Prostate gland (tissue), 2 donors: ENCODE data around the gene TFEB. TPM values are rescaled to one million over a fixed set of nuclear protein-coding genes. Genes with fewer than 3 reads are reported as not detected.

Experiments used
- DNase-seq: peaks from one replicate; pipeline ENCODE4 v3.0.0-alpha.2; 2019; ENCODE audit warnings: low spot score
- H3K27ac ChIP-seq, 2 donors: fragments of 200-600 bp; sonication (generic); 2 replicates each; pipeline ENCODE4 v1.5.1; 2017 to 2019
- H3K27me3 ChIP-seq: fragments of 200-600 bp; sonication (generic); replicated peaks from 2 replicates; pipeline ENCODE4 v1.5.1; 2019; ENCODE audit not compliant: insufficient read depth
- H3K36me3 ChIP-seq, 2 donors: fragments of 200-600 bp; sonication (generic); 1 replicate in 1 of 2; 2 replicates in 1 of 2; pipeline versions ENCODE4 v1.5.1 to v1.8.1; 2017 to 2019
- H3K4me1 ChIP-seq: fragments of 200-600 bp; sonication (generic); replicated peaks from 2 replicates; pipeline ENCODE4 v1.5.1; 2019
- H3K4me3 ChIP-seq, 2 donors: fragments of 200-600 bp; sonication (generic); 2 replicates each; pipeline ENCODE4 v1.5.1; 2017 to 2019
- H3K9me3 ChIP-seq: fragments of 200-600 bp; sonication (generic); 2 replicates; pipeline ENCODE4 v1.5.1; 2017
- POLR2A ChIP-seq: fragments of 450-650 bp; IDR thresholded peaks from one replicate; pipeline ENCODE4 v1.6.1; 2016; ENCODE audit warnings: antibody characterized with exemption, mild to moderate bottlenecking
- POLR2AphosphoS5 ChIP-seq: sonication (generic); formaldehyde crosslinking; IDR thresholded peaks from one replicate; pipeline ENCODE4 v1.6.1; 2017; ENCODE audit warnings: antibody characterized with exemption
- WGBS: methylation state at CpG from one replicate; pipeline ENCODE4 v1.1.5; 2018; 5-methylcytosine and 5-hydroxymethylcytosine counted together
- intact Hi-C: fragments of 100-400 bp; cut with DNase I; formaldehyde crosslinking; loops from one replicate; pipeline ENCODE4 v1.14.2; 2022
- total RNA-seq, 2 donors: library from RNA; depleted of rRNA; stranded (reverse); fragments of >200 nt; gene quantifications; one replicate each; pipeline ENCODE4 v1.1.0, GENCODE V29; 2016
- TF ChIP-seq, protein P1 (sequence below), 4 experiments: fragments of 200-600 bp in 2 of 4; fragments of 450-650 bp in 2 of 4; sonication (generic) in 2 of 4; IDR thresholded peaks; 1 replicate in 3 of 4; 2 replicates in 1 of 4; pipeline ENCODE4 v1.5.1; 2016 to 2019; ENCODE audit warnings: antibody characterized with exemption in 4 of 4, mild to moderate bottlenecking in 2 of 4, moderate library complexity in 2 of 4

TFEB gene
- total RNA-seq, 2 donors from 2014 or later = 28.4 to 31.2 TPM

DNA sequence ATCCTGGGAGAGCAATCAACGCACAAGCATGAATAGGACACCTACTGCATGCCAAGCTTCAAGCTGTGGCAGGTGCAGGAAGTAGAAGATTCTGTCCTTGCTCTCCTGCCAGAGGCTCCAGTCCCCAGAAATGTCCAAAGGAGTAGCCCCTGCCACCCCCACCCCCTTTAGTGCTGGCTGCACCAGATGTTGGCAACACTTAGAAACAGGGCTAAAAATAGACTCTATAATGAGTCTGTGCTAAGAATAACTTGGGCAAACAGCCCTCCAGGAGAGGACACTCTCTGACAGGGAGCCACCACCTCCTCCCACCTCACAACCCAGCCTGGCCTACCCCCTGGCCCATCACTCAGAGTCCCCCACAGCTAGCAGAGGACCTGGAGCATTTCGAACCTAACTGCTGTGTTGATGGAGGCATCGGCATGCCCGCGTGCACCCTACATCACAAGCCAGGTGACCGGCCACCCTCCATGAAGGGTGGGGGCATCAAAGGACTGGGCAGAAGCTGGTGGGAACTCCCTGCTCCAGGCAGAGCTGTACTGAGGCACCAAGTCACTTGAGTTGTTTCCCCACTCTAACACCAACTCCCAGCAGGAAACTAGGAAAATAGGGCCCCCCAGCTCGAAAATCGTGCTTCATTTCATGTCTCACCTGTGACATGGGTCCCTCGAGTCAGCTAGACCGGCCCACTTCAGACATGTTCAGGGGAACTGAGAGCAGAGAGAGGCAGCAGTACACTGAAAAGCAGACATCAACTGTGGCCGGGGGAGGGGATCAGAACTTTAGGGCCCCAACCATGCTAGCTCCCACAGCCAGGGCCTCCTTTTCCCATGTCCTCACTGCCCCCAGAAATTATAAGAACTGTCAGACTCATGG lies 18.7 kb downstream of the TFEB start:
- intact Hi-C loops = no loop called here
- 84% methylated on average over 11 of the region's 11 CpGs for WGBS
- no peak for TF ChIP-seq POLR2A
- TF ChIP-seq POLR2AphosphoS5 = no peak
- TF ChIP-seq, protein P1, sequence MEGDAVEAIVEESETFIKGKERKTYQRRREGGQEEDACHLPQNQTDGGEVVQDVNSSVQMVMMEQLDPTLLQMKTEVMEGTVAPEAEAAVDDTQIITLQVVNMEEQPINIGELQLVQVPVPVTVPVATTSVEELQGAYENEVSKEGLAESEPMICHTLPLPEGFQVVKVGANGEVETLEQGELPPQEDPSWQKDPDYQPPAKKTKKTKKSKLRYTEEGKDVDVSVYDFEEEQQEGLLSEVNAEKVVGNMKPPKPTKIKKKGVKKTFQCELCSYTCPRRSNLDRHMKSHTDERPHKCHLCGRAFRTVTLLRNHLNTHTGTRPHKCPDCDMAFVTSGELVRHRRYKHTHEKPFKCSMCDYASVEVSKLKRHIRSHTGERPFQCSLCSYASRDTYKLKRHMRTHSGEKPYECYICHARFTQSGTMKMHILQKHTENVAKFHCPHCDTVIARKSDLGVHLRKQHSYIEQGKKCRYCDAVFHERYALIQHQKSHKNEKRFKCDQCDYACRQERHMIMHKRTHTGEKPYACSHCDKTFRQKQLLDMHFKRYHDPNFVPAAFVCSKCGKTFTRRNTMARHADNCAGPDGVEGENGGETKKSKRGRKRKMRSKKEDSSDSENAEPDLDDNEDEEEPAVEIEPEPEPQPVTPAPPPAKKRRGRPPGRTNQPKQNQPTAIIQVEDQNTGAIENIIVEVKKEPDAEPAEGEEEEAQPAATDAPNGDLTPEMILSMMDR (IDR thresholded peaks at IDR 0.05) = no peak
- Histone ChIP-seq H3K27ac (no peak overlapping the region), H3K9me3 (no peaks in the 10 kb centered on the region), H3K36me3 (no peaks in the 10 kb centered on the region), H3K4me1 (peaks cover 46% of the 10 kb centered on the region), H3K4me3 (no peak overlapping the region), H3K27me3 (no peaks in the 10 kb centered on the region)
- no peak for DNase-seq

DNA sequence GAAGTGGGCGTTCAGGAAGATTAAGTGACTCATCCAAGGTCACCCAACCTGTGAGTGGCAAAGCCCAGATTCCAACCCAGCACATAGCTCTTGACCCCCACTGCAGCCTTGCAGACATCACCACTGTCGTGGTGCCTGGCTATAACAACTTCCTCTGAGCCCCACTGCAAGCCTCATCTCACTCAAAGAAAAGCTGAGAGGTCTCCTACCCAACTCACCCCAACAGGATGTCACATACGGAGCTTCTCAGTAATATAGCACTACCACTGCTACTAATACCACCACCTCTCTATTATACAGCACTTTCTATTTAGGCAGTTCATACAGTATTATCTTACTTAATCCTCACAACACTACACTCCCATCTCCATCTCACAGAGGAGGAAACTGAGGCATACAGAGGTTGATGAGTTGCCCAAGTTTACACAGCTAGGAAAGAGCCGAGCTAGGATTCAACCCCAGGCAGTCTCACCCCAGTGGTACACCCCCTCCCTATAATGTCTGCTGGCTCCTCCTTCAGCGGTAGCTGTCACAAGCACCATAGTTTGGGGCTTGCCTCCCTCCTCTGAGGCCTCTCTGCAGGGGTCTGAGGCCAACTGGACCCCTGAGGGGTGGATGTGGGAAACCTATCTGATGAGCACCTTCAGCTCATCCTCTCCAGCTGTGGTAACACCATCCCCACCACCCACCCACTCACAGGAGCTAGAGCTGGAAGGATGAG lies 19.5 kb downstream of the TFEB start:
- Histone ChIP-seq H3K9me3 (no peaks in the 10 kb centered on the region), H3K4me1 (peaks cover 49% of the 10 kb centered on the region), H3K27ac (no peak overlapping the region), H3K36me3 (no peaks in the 10 kb centered on the region), H3K27me3 (no peaks in the 10 kb centered on the region), H3K4me3 (no peak overlapping the region)
- WGBS = 89% methylated on average over 5 of the region's 5 CpGs
- TF ChIP-seq, protein P1 (IDR thresholded peaks at IDR 0.05) = no peak
- no peak for TF ChIP-seq POLR2AphosphoS5
- no peak for TF ChIP-seq POLR2A
- no peak for DNase-seq
- intact Hi-C loops = no loop called here

DNA sequence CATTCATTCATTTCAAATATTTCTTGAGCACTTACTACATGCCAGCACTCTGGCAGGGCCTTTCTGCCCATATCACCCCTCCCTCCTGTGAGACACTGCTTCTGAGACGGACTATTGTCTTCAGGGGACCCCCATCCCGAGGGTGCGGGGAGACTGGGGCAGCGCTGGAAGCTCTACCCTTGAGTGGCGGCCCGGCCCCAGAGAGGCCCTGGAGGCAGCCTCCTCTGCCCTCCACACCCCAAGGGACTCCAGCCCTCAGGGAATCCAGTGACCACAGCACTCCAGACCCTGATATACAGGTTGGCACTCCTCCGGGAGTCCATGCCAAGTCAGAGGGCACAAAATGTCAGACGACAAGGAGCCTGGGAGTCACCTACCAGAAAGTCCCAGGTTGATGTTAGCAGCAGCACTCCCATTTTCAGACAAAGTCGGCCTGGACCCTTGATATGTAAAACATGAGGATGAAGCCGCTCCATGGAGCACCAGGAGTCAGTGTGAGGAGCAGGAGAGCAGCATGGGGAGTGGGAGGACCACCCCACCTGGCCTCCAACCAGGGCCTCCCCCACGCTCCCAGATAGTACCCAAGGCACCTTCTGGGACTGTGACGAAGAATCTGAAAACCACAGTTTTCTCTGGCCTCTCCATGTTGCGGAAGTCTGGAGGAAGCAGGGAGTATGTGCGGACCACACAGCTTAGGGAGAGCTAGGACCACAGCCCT lies 20.7 kb downstream of the TFEB start:
- DNase-seq = no peak
- WGBS = 89% methylated on average over 14 of the region's 14 CpGs
- no peak for TF ChIP-seq POLR2A
- TF ChIP-seq POLR2AphosphoS5 = no peak
- TF ChIP-seq, protein P1 (IDR thresholded peaks at IDR 0.05) = no peak

DNA sequence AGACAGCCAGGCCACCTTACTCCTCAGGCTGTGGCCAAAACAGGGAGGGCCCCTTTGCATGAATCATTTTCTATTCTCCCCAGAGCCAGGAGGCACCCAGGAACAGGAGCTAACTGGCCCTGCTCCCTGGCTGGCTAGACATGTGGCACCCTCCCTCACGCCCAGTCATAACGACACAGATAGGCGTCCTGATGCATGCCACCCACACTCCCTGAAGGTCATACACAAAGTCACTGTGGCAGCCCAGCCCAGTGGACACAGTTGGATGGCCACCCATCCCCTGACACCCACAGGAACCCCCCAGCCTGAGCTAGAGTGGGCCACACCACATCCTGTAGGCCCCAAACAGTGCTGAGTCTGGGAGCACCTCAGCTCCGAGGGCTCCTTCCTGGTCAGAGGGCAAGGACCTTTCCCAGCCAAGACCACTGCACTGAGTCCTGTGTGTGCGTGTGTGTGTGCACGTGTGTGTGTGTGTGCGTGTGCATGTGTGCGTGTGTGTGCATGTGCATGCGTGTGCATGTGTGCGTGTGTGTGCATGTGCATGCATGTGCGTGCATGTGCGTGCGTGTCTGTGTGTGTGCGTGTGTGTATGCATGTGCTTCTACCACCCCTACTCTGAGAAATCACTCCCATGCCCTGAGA lies 21.6 kb downstream of the TFEB start:
- peak overlapping the region; percentile 76 to 80 for H3K27ac ChIP-seq
- DNase-seq = no peak
- WGBS = 67% methylated on average over 14 of the region's 14 CpGs
- H3K4me1 ChIP-seq = peaks cover 42% of the 10 kb centered on the region
- no peaks in the 10 kb centered on the region for H3K36me3 ChIP-seq
- no peak overlapping the region for H3K4me3 ChIP-seq
- TF ChIP-seq, protein P1 (IDR thresholded peaks at IDR 0.05) = no peak
- TF ChIP-seq POLR2A (no peak), POLR2AphosphoS5 (no peak)
- intact Hi-C loops = no loop called here
- H3K27me3 ChIP-seq = no peaks in the 10 kb centered on the region
- no peaks in the 10 kb centered on the region for H3K9me3 ChIP-seq

More for the DNA sequence above, 20.7 kb downstream of the TFEB start:
- H3K36me3 ChIP-seq = no peaks in the 10 kb centered on the region
- H3K9me3 ChIP-seq = no peaks in the 10 kb centered on the region
- no peak overlapping the region for H3K27ac ChIP-seq
- H3K27me3 ChIP-seq = no peaks in the 10 kb centered on the region
- intact Hi-C loops = no loop called here
- H3K4me3 ChIP-seq = no peak overlapping the region
- peaks cover 42% of the 10 kb centered on the region for H3K4me1 ChIP-seq
